NCI-H2107 treated with DMSO at 0.1 percent for 48 hours (cell line): ENCODE data around the gene CD52.
"Not testable (repeated sequence)": the region's sequence is repeated elsewhere in the genome, so short reads cannot be mapped to it uniquely, and the experiment has no call there.

Source experiments
- DNase-seq: peaks from one replicate; lab custom pipeline; 2025; ENCODE audit not compliant: unreplicated experiment; lab: John Stamatoyannopoulos, UW

The CD52 gene

DNA sequence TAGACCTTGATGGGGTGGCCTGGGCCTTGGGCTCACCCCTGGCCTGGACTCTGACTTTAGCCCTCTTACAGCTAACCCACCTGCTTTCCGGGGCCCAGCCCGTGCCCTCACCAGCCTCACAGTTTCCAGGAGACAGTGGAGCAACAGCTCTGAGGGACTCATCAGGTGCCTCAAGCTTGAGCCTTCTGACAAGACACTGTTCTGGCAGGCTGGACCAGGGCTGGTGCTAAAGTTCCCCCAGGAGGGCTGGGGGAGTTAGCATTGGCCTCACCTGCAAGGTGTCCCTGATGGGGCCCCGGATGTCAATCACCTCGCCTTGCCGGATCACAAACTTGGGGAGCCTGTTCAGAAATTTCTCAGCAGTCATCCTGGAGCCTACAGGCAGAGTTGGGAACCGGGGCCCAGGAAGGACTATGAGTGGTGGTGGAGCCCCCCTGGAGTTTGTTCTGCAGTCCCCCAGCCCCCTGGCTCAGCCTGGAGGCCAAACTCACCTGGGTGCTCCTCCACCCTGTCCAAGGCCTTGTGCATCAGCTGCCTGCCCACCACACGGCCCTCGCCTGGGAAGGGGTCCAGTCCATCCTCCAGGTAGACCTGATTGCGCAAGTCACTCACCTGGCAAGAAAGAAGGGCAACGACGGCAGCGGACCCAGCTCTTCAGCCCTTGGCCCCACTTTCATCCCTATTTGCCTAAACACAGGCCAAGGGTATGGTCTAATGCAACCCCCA is 33.7 kb upstream of the CD52 start:
- no peak for DNase-seq

DNA sequence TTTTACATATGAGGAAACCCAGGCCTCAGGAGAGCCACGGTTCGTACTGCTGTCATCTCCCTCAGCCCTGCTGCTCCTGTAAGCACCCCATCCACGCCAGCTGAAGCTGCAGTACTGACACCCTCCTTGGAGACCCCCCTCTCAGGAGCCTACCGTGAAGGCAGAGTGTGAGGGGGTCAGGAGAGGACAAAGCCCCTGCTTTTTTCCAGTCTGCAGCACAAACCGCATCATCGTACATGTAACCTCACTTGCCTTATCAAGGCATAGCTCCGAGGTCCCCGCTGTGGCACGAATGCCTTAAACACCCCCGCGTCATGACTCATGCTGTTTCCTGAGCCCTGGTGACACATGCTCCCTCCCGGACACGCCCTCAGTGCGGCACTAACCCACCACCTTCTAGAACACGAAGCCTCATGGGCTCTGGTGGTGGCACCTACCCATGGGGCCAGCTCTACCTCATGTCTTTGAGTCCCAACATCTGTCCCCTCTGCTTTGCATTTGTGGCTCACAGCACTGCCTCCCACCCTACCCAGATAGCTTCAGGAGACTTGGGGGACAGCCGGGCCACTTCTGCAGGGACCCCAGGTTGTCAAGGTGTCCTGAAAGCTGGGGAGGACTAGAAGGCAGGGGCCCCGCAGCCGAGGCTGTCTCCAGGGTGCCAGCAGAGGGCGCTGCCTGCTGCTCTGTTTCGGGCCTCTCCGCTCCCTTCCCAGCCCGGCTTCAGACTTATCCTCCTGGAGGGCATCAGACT is 33.0 kb upstream of the CD52 start:
- DNase-seq = no peak

GRCh38 chr1:26285366-26286063 is 32.2 kb upstream of the CD52 start:
- DNase-seq = no peak

DNA sequence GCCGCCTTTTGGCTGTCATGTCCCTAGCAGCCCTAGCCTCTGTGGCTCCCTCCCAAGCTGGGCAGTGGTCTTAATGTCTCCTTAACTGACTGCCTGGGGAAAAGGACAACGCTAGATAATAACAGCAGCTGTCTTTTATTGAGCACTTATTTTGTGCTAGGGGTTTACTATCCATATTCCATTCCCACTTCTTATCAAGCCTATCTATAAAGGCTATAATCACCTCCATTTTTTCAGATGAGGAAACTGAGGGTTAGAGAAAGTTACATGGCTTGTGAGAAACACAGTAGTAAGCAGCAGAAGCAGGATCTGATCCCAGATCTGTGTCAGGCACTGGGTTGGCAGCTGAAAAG is 31.7 kb upstream of the CD52 start:
- no peak for DNase-seq

DNA sequence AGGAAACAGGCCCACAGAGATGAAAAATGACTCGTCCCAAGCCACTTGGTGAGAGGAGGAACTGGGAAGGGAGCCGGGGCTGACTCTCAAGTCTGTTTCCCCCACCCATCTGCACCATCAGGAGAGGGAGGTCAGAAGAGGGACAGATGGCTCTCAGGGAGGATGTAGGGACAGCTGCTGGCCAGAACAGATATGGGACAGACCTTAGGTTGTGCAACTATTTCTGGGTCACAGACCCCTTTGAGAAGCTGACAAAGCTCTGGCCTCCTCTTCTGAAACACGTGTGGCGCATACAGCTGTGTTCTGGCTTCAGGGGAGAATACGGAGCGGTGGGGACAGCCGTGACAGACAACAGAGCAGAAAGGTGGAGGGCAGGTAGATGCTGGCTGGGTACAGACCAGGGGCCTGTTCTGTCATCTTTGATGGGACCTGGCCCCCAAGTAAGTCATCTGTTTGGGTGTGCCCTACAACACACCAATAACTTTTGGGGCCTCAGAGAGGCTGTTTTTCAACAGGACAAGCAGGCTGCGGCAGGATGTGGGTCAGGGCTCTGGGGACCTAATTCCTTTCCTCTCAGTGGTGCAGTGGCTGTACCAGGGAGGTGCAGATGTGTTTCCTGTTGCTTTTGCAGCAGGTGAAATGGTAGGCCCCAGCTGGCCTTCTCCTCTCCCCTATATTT is 30.6 kb upstream of the CD52 start:
- DNase-seq = no peak

DNA sequence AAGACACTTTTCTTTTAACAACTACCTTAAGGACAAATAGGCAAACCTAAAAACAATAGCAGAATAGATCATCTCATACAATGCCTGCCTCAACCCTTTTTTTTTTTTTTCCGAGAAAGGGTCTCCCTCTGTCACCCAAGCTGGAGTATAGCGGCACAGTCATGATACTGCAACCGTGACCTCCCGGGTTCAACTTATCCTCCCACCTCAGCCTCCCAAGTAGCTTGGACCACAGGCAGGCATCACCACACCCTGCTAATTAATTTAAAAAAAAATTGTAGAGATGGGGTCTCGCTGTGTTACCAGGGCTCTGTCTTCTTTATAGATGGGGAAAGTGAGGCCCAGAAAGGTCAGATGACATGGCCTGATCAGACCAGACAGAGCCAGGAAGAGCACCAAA is 29.9 kb upstream of the CD52 start:
- no peak for DNase-seq

- no peak for DNase-seq
Measured at GRCh38 chr1:26288311-26288941, 29.3 kb upstream of the CD52 start.

DNA sequence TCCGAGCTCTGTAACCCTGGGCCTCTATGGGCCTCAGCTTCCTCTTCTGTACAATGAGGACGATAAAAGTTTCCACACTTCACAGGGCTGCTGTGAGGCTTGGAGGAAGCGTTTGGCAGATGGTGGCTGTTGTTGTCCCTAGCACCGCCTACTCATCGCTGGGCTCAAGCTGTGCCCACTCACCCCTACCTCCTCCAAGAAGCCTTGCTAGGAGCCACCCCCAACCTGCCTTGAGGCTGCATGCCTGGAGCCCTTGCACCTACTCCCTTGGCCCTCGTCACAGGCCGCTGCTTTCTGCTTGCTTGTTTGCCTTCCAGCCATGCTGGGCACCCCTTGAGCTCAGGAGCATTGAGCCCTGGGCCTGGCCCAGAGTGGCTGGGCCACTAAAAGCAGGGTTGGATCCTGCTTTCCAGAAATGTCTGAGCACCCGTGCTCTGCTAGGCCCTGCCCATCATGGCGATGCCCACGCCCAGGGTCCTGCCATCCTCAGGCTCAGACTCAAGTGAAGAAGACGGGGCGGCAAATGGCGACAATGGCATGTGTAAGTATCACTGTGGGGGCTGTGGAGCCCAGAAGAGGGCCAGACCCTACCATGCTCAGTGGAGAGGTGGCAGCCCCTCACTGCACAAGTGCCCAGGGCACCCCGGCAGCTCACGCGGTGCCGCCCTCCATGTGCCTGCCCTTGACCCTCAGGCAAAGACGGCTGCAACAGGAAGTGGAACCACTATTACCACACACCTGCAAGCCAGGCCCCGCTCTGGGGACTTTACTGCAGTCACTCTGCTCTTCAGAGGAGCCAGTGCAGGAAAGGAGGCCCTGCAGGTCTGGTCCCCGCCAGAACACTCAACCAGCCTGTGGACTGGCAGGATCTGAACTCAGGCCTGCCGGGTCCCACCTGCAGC is 28.3 kb upstream of the CD52 start:
- no peak for DNase-seq

DNA sequence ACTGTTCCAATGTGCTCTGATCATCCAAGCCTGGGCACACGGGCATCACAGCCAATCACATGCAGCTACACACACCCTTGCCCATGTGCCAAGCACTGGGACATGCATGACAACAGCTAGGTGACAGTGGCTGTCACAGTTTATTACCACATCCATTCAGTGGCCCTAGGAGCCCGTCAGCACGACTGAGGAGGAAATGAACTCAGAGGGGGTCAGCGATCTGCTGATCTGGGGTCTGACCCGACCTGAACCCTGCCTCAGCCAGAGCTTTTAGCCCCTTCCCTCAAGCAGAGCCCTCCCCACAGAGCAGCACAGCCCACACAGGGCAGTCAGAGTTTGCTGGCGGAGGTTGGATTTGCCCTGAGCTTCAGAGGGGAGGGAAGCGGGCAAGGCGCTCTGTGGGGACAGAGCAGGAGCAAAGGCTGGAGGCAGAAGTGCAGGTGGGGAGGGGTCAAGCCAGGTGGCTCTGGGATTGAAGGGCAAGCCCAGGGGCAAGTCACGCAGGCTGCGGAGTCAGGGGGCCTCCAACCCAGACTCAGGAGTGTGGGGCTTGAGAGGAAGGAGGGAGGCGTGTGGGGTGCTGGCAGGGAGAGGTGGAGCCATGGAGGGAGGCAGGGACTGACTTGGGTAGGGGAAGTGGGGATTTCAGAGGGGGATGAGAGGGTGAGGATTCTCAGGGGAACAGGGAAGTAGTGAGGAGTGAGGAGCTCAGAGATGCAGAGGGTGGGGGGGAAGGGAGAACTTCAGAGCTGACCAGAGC is 27.5 kb upstream of the CD52 start:
- no peak for DNase-seq

- DNase-seq = no peak
Measured at GRCh38 chr1:26290882-26291261, 26.9 kb upstream of the CD52 start.

DNA sequence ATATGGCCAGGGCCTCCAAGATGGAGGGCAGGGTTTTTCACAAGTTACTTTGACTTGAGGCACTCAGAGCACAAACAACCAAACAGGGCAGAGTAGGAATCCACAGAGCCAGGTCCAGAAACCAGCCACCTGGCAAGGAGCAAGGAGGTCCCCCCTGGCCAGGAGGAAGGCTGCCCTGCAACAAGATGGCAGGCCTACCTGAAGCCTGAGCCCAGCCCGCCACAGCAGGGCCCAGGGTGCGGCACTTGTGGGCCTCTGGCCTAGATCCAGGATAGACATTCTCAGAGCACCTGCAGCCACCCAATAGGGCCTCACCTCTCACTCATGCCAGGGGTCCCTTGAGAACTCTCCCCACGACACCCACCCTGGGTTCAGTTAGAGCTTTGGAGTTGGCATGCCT is 26.3 kb upstream of the CD52 start:
- no peak for DNase-seq

GRCh38 chr1:26291939-26292338 is 25.8 kb upstream of the CD52 start:
- DNase-seq = no peak

DNA sequence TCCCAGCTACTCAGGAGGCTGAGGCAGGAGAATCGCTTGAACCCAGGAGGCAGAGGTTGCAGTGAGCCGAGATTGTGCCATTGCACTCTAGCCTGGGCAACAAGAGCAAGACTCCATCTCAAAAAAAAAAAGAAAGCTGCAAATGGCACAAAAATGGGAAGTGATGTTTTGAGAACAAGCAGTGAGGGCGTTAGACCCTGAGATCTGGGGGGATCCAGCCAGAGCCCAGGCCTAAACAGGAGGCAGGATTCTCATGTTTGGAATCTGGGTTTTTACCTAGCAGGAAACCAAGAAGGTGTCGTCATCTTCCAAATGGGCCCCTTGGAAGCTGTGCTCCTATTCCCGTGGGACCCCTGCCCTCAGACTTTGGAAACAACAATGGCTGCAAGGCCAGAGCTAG is 25.0 kb upstream of the CD52 start:
- DNase-seq = not testable (repeated sequence)

- no peak for DNase-seq
Measured at GRCh38 chr1:26293911-26294463, 23.8 kb upstream of the CD52 start.

DNA sequence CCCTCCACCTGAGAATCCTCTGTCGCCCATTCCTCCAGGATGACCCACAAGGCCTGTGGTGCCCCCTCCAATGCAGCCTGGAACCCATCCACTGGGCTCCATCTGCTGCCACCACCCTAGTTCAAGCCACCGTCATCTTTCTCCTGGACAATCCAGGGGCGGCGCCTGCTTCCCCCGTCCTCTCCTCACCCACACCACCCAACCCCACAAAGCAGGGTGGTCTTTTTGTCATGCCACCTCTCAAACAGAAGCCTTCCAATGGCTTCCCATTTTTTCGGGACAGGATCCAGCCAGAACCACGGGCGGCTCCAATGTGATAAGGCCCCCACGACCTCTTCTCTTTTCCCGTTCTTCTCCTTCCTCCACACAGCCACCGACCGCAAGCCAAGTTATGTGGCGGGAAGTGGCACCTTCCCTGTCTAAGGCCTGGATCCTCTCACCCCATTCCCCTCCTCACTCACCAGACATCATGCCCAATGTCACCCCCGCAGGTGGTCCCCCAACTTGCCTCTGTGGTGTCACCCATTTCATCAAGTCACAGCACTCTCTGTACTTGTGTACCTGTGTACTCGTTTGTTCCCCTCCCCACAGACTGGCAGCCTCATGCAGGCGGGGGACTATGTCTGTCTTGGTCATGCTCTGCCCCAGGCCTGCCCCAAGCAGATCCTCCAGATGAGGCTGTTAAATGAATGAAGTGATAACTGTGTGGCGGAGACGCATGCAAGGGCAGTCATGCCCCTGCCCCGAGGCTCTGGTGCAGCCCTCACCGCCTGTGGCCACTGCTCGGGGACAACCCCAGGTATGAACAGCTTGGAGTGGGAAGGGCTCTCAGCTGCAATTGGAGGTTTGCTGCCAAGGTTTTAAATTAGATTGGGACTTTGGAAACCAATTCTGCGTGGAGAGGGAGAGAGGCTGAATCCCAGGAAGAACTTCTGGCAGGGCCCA is 22.3 kb upstream of the CD52 start:
- DNase-seq = no peak

DNA sequence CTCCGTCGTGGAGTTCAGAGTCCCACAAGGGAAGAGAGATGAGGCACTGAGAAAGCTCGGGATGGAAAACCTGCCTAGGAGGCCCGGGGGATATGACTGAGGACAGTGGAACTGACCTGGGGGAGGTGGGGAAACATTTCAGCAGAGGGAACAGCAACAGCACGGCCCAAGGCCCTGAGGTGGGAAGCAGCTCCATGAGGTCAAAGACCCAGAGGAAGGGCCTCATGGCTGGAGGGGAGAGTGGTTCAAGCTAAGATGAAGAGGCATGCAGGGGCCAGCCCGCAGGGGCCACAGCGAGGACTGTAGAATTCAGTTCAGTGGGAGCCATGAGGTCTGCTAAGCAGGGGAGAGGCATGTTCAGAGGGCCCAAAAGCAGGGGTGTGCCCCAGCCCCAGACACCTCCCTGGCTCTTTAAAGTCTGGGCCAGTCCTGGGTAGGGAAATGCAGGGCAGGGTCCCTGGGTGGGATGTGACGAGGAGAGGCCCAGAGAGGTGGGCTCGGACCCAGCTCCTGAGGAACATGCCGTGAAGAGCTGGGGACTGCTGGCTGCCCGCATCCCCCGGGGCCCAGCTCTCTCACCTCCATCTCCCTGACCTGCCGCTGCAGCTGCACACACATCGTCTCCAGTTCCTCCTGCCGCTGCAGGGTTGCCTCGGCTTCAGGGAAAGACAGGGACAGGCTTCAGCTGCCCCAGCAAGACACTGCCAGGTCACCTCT is 21.3 kb upstream of the CD52 start:
- no peak for DNase-seq

DNA sequence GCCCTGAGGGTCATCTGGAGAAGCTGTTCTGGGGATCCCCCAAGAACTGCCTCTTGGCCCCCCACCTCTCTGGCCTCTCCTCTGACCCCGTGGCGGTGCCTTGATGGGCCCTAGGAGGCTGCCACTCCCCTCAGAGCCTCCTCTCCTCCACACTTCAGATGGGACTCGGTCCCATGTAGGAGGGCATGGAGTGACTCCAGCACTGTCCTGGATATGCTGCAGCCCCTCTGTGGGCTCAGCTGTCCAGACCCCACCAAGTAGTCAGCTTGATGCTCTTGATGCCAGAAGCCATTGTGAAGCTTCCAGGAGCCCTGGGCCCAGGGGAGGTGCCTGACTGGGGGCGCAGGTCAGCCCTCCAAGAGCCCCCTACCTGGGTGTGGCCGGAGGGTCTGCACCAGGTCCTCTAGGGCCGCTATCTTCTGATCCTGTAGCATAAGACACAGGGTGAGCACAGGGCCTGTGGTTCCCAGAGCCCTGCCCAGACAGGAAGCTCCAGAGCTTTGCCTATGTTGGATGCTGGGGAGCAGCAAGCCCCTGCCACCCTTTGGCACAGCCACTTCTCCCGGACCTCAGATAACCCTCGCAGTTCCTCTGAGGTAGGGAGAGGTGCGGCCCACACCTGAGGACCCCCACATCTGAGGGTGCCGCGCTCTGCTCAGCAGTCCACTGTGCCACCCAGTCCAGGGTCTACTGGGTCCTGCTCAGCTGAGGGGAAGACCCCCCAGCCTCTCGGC is 20.5 kb upstream of the CD52 start:
- DNase-seq = no peak
